ENCODE measurements around the gene EYA2. TPM values are rescaled to one million over a fixed set of nuclear protein-coding genes. Genes with fewer than 3 reads are reported as not detected.
"Not testable (repeated sequence)": the region's sequence is repeated elsewhere in the genome, so short reads cannot be mapped to it uniquely, and the experiment has no call there.

The EYA2 gene
- polyA plus RNA-seq, 1 donor (not counting 4 experiments of a cell fraction or from before 2014, with no cell fraction given): not detected

DNA sequence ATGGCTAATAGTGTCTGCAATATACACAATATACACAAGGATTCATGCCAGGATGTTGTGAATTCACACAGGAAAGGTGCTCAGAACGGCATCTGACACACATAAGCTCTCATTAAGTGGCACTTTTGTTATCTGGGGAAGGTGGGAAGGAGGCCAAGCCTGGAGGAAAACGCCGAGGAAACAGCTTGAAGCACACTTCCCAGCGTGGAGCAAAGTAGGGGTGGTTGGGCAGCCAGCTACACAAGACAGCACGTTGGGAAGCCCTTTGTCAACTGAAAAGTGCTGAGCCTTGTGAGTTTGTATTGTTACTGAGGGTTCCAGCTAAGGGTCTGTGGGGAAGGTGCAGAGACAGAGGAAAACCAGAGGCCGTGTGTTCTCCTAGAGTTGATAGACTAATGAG is 280.9 kb downstream of the EYA2 start:
- Histone ChIP-seq H3K4me3 (ENCODE audit: control insufficient read depth in 2 of 3, extremely low read depth in 1 of 3, insufficient read depth in 2 of 3, low read depth in 1 of 3, low read length in 3 of 3) (no peak overlapping the region), H3K36me3 (ENCODE audit: control insufficient read depth in 2 of 2, extremely low read depth in 1 of 2, insufficient read depth in 2 of 2, low read length in 2 of 2) (no peaks in the 10 kb centered on the region), H3K9me3 (ENCODE audit: control insufficient read depth, low read depth, low read length) (no peaks in the 10 kb centered on the region), H4K20me1 (ENCODE audit: control insufficient read depth, extremely low read depth, insufficient read depth, low read length) (no peaks in the 10 kb centered on the region), H3K27me3 (ENCODE audit: control insufficient read depth, extremely low read depth, insufficient read depth, low read length) (no peaks in the 10 kb centered on the region), H3K79me2 (ENCODE audit: control insufficient read depth, insufficient read depth, low read length) (no peaks in the 10 kb centered on the region), H2AFZ (ENCODE audit: control insufficient read depth, low read length) (no peak overlapping the region), H3K9me1 (ENCODE audit: control insufficient read depth, extremely low read depth, insufficient read depth, low read length) (no peaks in the 10 kb centered on the region), H3K9ac (ENCODE audit: control insufficient read depth, extremely low read depth, insufficient read depth, low read length) (no peak overlapping the region), H3K4me1 (ENCODE audit: control insufficient read depth, extremely low read depth, insufficient read depth, low read length) (peaks cover 7% of the 10 kb centered on the region), H3K27ac (ENCODE audit: control insufficient read depth, insufficient read depth, low read length) (no peak overlapping the region), H3K4me2 (ENCODE audit: control insufficient read depth, extremely low read depth, insufficient read depth, low read depth, low read length) (no peak overlapping the region)
- no peak for FAIRE-seq
- TF ChIP-seq, protein P1, sequence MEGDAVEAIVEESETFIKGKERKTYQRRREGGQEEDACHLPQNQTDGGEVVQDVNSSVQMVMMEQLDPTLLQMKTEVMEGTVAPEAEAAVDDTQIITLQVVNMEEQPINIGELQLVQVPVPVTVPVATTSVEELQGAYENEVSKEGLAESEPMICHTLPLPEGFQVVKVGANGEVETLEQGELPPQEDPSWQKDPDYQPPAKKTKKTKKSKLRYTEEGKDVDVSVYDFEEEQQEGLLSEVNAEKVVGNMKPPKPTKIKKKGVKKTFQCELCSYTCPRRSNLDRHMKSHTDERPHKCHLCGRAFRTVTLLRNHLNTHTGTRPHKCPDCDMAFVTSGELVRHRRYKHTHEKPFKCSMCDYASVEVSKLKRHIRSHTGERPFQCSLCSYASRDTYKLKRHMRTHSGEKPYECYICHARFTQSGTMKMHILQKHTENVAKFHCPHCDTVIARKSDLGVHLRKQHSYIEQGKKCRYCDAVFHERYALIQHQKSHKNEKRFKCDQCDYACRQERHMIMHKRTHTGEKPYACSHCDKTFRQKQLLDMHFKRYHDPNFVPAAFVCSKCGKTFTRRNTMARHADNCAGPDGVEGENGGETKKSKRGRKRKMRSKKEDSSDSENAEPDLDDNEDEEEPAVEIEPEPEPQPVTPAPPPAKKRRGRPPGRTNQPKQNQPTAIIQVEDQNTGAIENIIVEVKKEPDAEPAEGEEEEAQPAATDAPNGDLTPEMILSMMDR (optimal IDR thresholded peaks at IDR 0.05 in 1 of 3, IDR thresholded peaks at IDR 0.05 in 1 of 3, conservative IDR thresholded peaks at IDR 0.05 in 1 of 3; ENCODE audit: extremely low read depth in 1 of 3, insufficient read depth in 2 of 3, low read length in 3 of 3): no peak
- TF ChIP-seq EZH2 (IDR thresholded peaks at IDR 0.05; ENCODE audit: low read length): no peak
- no peak for DNase-seq (ENCODE audit: low read depth, low spot score)
- dilution Hi-C loops (cut with MboI; ENCODE audit: extremely low pct_ligation_motif_present, low sequenced_read_pairs): no loop called here

DNA sequence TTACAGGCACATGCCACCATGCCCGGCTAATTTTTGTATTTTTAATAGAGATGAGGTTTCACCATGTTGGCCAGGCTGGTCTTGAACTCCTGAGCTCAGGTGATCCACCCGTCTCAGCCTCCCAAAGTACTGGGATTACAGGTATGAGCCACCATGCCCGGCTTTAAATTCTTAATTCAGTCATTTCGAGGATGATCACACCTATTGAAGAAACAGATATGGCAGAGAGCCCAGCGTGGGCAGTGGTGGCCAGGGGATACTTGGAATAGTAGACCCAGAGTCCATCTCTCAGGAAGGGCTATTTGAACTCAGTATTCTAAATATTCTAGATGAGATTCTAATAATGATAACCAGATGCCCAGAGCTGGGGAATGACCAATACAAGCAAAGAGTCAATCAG is 281.6 kb downstream of the EYA2 start:
- H3K36me3 ChIP-seq (ENCODE audit: control insufficient read depth in 2 of 2, extremely low read depth in 1 of 2, insufficient read depth in 2 of 2, low read length in 2 of 2); H3K4me3 ChIP-seq (ENCODE audit: control insufficient read depth in 2 of 3, extremely low read depth in 1 of 3, insufficient read depth in 2 of 3, low read depth in 1 of 3, low read length in 3 of 3); H3K4me2 ChIP-seq (ENCODE audit: control insufficient read depth, extremely low read depth, insufficient read depth, low read depth, low read length); H3K9ac ChIP-seq (ENCODE audit: control insufficient read depth, extremely low read depth, insufficient read depth, low read length); FAIRE-seq; H3K27me3 ChIP-seq (ENCODE audit: control insufficient read depth, extremely low read depth, insufficient read depth, low read length); H3K4me1 ChIP-seq (ENCODE audit: control insufficient read depth, extremely low read depth, insufficient read depth, low read length); H3K9me1 ChIP-seq (ENCODE audit: control insufficient read depth, extremely low read depth, insufficient read depth, low read length); dilution Hi-C loops (cut with MboI; ENCODE audit: extremely low pct_ligation_motif_present, low sequenced_read_pairs); DNase-seq (ENCODE audit: low read depth, low spot score); H3K27ac ChIP-seq (ENCODE audit: control insufficient read depth, insufficient read depth, low read length); H2AFZ ChIP-seq (ENCODE audit: control insufficient read depth, low read length); H4K20me1 ChIP-seq (ENCODE audit: control insufficient read depth, extremely low read depth, insufficient read depth, low read length); H3K79me2 ChIP-seq (ENCODE audit: control insufficient read depth, insufficient read depth, low read length); H3K9me3 ChIP-seq (ENCODE audit: control insufficient read depth, low read depth, low read length): not testable (repeated sequence)

- H3K4me3 ChIP-seq (ENCODE audit: control insufficient read depth in 2 of 3, extremely low read depth in 1 of 3, insufficient read depth in 2 of 3, low read depth in 1 of 3, low read length in 3 of 3): no peak overlapping the region
- TF ChIP-seq EZH2 (IDR thresholded peaks at IDR 0.05; ENCODE audit: low read length): no peak
- TF ChIP-seq, protein P1 (optimal IDR thresholded peaks at IDR 0.05 in 1 of 3, IDR thresholded peaks at IDR 0.05 in 1 of 3, conservative IDR thresholded peaks at IDR 0.05 in 1 of 3; ENCODE audit: extremely low read depth in 1 of 3, insufficient read depth in 2 of 3, low read length in 3 of 3): no peak
- no peak overlapping the region for H3K9ac ChIP-seq (ENCODE audit: control insufficient read depth, extremely low read depth, insufficient read depth, low read length)
- H3K27ac ChIP-seq (ENCODE audit: control insufficient read depth, insufficient read depth, low read length): no peak overlapping the region
- no peak overlapping the region for H2AFZ ChIP-seq (ENCODE audit: control insufficient read depth, low read length)
- H3K4me2 ChIP-seq (ENCODE audit: control insufficient read depth, extremely low read depth, insufficient read depth, low read depth, low read length): no peak overlapping the region
- dilution Hi-C loops (cut with MboI; ENCODE audit: extremely low pct_ligation_motif_present, low sequenced_read_pairs): no loop called here
- H3K9me1 ChIP-seq (ENCODE audit: control insufficient read depth, extremely low read depth, insufficient read depth, low read length): no peaks in the 10 kb centered on the region
- H3K9me3 ChIP-seq (ENCODE audit: control insufficient read depth, low read depth, low read length): no peaks in the 10 kb centered on the region
- no peaks in the 10 kb centered on the region for H3K4me1 ChIP-seq (ENCODE audit: control insufficient read depth, extremely low read depth, insufficient read depth, low read length)
- no peaks in the 10 kb centered on the region for H3K79me2 ChIP-seq (ENCODE audit: control insufficient read depth, insufficient read depth, low read length)
- FAIRE-seq: no peak
- no peak for DNase-seq (ENCODE audit: low read depth, low spot score)
- H3K36me3 ChIP-seq (ENCODE audit: control insufficient read depth in 2 of 2, extremely low read depth in 1 of 2, insufficient read depth in 2 of 2, low read length in 2 of 2): no peaks in the 10 kb centered on the region
- no peaks in the 10 kb centered on the region for H4K20me1 ChIP-seq (ENCODE audit: control insufficient read depth, extremely low read depth, insufficient read depth, low read length)
- H3K27me3 ChIP-seq (ENCODE audit: control insufficient read depth, extremely low read depth, insufficient read depth, low read length): no peaks in the 10 kb centered on the region
Observed at GRCh38 chr20:47178277-47178676, 283.6 kb downstream of the EYA2 start.
